HK-2 (cell line): Measurements from ENCODE around the gene GRK3.

ENCODE experiments used
- DNase-seq: peaks from one replicate; pipeline ENCODE4 v3.0.0-alpha.2; 2018; ENCODE audit not compliant: unreplicated experiment

The GRK3 gene

DNA sequence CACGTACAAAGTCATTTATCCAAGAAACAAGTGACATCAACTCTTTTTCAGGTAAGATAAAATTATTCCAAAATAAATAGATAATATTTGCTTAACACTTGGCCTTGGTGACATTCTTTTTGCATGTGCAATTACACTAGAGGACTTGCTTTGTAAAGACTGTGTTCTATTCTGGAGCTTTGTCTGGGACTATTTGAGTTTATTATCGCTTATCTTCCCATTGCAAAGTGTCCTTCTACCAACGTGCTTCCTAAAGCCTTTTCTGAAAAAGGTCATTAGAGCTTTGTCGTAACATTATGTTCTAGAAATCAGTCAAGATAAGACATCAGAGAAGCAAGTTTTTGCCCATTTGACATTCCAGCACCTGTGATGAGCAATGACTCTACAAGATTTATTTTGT is 99.2 kb downstream of the GRK3 start:
- no peak for DNase-seq

DNA sequence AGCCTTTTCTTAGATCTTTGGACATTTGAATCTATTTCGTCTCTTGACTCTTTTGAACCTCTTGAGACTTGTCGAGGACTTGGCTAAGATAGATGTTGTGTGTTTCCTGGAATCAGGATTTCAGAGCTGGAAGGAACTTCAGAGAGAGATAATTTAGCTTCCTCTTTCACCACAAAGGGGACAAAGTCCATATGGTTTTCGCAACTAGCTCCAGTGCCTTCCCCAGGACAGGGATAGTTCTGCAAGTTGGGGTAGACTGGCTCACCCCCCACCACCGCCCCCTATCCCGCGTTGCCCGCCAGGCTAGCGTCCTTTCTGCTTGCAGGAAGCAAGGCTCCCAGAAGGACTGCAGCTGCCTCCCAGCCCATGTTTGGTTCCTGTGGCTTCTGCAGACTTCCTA is 101.8 kb downstream of the GRK3 start:
- DNase-seq: no peak

- DNase-seq: no peak
Measured at GRCh38 chr22:25668437-25668836, 104.0 kb downstream of the GRK3 start.

DNA sequence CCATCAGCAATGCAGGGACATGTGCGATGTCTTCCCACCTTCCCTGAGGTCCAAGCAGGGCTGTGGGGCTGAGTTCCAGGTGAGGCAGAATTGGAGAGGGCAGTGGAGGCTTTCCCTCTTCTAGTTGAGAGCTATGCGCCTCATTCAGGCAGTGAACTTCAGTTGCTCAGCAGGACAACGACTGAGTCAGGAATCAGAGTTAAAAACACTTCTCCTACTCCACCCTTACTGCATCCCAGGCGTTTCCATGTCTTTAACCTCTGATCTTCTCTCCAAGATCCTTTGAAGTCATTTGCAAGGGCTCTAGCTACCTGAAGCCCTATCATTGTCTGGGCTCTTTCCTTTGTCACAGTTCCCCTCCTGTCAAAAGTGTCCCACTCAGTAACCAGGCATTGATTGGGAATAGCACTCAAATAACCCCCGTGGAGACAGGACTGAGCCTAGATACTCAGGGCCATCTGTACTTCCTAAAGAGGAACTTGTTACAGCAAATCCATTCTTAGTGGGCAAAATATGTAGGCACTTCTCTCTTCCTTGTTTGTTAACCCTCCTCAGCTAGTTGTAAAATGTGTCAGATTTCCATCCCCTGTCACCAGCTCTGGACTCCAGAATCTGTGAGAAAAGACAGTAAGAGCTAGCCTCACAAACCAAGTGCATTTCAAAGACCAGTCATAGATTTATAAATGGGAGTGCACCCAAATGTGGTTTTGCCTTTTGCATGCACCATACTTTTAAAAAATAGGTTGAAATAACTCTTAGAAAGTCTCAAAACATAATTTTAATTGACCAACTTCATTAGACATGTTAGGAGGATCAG is 105.0 kb downstream of the GRK3 start:
- no peak for DNase-seq

GRCh38 chr22:25670070-25670461 is 105.6 kb downstream of the GRK3 start:
- DNase-seq: no peak

- no peak for DNase-seq
Measured at GRCh38 chr22:25672289-25673084, 108.0 kb downstream of the GRK3 start.

DNA sequence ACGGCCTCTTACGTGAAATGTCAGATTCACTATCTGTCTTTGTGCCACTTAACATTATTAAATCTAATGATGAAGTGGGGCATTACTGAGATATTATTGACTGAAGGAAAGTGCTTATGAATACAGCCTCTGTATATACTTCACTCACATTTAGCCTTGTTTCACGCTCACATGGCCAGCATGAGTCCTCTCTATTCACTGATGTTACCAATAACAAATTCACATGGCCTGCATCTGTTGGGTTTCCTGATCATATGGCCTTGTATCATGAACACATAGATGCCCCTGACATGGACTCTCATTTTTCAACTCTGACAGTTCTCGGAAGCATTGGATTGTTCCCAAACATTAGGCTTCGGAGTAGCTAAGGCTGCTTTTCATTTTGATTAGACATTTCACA is 109.2 kb downstream of the GRK3 start:
- no peak for DNase-seq

DNA sequence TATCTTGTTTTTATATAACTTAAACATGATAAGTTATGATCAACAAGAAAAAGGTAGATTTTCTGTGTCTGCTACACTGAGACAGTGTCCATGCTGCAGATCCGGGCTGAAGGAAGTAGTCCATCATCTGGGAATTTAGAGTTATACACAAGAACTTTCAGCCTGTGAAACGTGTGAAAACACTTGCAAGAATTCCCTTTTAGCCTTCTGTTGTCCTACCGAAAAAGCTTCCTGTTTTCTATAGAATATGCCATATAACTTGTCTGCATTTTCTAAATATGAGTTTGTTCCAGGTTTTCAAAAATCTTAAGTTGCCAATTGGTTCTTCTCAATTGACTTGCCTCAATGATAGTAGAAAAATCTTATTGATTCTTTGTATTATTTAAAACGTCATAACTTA is 113.2 kb downstream of the GRK3 start:
- DNase-seq: no peak

DNA sequence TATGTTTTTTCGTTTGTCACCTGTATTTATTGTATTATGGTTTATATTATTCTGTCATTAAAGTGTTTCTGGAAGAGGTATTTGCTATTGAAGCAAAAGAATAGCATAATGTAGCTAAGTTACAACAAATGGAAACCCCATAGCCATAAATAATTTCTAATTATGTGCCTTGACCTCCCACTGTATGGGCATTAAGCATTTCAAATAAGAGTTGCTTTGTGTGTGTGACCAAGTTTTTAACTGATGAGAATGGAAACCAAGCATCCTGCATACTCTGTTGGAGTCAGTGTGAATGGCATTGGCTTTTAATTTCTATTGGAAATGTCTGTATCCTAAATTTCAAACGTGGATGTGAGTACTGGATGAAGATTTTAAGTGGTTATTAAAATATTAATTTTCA is 115.6 kb downstream of the GRK3 start:
- DNase-seq: no peak

DNA sequence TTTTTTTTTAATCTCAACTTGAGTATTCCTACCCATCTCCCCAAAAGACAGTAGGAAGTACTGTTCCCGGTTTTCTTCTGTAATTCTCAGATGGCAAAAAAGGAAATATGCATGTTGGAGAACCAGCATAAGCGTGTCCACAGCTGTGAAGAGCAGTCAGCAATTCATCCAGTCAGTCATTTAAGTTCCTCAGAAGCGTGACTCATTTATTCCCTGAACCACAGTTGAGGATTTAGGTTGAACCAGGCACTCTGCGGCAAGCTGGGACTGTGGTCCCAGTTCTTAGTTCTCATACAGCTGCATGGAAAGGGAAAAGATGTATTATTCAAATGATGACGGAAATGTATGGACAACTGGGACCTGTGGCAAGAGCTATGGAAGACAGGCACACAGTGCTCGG is 116.5 kb downstream of the GRK3 start:
- DNase-seq: no peak

GRCh38 chr22:25682109-25682508 is 117.6 kb downstream of the GRK3 start:
- DNase-seq: no peak

DNA sequence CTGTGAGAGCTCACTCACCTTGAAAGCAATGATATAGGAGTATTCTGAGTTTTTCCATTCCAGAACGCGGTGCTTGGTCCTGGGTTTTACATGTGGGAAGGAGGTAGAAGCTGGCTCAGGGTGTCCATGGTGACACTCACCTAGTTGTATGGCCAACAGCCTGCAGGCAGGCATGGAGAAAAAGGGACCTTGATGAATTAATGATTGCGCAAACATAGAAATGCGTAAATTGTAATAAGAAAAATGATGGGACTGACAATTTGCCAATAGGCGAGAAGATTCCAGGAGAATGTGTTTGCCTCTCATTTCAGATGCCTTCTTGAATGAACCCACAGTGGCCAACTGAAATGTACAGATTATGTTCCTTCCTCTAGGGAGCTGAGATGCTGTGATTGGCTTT is 124.2 kb downstream of the GRK3 start:
- no peak for DNase-seq

- no peak for DNase-seq
Measured at GRCh38 chr22:25689631-25690030, 125.2 kb downstream of the GRK3 start.

DNA sequence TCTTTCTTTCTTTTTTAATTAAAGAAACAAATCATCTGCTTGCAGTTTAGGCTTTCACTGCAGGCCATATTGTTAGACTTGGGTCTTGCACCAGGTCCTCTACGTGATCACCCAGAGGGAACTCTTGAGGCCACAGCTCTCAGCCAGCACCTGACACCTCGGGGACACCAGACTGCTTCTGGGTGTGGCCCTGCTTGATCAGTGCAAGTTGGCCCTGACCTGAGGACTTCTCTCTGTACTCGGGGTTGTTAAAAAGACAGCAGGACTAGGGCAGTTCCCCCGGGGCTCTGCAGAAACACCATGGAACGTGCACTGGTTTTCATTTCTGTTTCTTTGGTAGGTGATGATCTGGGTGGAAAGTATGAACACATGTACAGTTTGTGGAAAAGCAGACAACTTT is 126.3 kb downstream of the GRK3 start:
- no peak for DNase-seq

- no peak for DNase-seq
Measured at GRCh38 chr22:25692397-25693267, 128.2 kb downstream of the GRK3 start.

DNA sequence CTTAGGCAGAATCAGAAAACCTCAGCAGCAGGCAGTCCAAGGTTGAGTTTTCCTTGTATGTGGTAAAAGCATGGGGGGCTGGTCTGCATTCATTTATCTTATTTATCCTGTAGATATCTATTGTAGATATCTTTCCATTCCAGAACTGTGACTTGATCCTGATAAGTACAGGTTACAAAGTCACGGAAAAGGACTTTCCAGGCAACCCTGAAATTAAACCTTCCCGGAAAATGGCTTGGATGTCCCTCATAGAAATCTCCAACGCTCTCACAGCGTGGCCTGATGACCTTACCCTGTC is 128.7 kb downstream of the GRK3 start:
- no peak for DNase-seq

DNA sequence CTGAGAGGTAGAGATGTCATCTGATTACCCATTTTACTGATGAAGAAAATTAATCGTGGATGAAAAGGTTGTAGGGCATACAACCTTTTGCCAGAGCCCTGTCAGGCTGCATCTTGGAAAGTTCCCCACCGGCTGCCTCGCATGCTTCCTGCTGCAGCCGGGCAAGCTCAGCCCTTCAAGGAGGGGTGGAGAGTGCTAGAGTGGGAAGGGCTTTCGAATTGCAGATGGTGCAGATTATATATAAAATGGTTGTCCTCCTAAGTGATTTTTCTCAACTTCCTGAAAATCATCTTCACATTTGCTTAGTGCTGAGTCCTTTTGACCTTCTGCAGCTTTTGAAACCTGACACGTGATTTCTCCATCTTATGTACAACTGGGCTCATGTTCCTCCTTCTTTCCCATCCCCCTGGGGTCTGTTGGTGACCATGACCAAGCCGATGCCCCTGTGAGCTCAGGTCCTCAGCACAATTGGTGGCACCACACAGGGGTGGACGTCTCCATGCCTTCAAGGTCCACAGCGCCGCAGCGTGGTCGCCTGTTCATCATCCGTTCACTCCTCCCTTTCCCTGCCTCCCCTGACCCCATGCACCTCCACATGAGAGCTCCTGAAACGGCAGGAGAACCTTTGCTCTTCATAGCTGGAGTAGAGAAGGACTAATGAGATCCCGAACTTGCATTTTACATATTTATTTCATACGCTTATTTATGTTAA is 129.9 kb downstream of the GRK3 start:
- no peak for DNase-seq

DNA sequence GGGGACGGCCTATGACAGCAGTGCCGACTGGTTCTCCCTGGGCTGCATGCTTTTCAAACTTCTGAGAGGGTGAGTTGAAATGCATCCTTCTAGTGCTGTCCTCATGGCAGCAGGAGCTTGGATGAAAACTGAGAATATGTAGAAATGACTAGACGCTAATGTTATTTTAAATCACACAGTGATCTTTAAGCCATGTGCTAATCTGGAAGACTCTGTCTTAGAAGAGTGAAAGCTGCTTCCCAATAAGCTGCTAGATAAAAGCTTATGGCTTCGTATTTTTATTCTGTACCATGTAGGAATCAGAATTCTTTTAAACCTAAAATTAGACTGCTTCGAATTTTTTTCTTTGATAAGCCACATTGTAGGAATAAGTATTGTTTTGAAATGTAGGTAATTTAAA is 130.7 kb downstream of the GRK3 start:
- no peak for DNase-seq

DNA sequence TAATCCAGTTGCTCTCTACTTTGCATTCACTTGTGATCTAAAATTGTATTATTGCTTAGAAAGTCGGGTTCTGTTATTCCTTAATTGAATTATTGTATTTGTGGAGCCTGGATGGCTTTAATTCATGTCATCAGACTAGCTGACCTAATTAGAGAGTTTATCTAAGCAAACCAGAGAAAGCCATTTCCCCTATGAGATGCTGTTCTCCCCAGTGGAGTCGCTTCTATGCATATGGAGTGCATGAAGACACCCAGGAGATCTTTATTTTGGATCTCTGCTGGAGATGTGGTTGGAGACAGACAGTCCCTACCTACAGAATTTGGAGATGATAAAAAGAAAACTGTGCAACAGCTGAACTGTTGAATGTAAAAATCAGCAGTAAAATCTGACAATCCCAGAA is 132.3 kb downstream of the GRK3 start:
- DNase-seq: no peak

DNA sequence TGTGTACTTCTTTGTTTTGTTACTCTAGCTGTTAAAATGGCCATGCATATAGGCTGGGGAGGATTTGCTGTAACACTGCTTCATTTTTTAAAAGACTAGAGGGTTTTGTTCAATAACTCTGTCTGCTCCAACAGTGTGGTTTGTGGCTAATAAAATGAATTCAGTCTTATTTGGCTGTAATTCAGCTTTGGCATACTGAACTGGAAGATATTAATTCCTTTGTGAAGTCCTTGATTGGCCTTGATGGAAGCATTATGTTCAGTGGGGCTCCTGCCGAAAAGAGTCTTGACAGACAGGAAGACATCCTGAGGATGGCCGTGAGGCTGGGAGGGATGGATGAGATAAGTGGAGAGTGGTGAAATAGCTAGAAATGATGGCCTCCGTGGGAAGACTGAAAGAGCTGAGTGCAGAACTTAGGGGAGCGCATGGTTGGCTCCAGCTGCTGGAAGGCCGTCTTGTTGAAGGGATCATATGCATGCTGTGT is 132.7 kb downstream of the GRK3 start:
- no peak for DNase-seq

DNA sequence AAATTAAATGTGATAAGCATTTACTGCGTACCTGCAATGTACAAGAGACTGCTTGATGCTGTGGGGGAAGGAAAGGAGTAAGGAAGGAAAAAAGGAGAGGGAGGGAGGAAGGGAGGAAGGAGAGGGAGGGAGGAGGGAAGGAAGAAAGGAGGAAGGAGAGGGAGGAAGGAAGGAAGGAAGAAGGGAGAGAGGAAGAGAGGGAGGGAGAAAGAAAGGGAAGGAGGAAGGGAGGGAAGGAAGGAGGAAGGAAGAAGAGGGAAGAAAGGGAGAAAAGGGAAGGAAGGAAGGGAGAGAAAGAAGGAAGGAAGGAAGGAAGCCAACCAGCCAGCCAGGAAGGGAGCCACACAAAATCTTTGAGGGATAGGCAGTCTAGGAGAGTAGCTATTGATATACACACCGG is 133.5 kb downstream of the GRK3 start:
- DNase-seq: no peak

DNA sequence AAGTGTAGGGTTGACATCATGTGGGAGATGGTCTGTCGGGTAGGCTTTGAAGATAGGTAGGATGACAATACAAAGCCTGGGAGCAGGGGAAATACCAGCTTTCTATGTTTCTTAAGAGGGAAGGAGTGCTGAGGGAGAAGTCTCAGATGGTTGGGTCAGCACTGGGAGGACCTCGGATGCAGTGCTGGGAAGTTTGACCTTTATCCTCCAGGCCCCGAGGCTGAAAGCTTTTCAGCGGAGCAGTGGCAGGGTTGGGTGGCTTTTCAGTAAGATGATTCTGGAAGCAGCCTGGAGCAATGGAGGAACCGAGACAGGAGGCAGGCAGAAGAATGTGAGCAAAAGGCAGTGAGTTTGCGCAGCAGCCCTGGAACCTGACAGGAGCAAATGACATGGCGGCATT is 134.0 kb downstream of the GRK3 start:
- DNase-seq: no peak
